Activated gamma-delta T cell (primary cell): ENCODE results near the gene KCNQ1OT1.

Source experiments
- DNase-seq: peaks from one replicate; lab custom pipeline; 2025; lab: John Stamatoyannopoulos, UW

The KCNQ1OT1 gene

GRCh38 chr11:2721210-2721916 lies 21.6 kb upstream of the KCNQ1OT1 start:
- no peak for DNase-seq

GRCh38 chr11:2719831-2720590 lies 20.2 kb upstream of the KCNQ1OT1 start:
- no peak for DNase-seq

GRCh38 chr11:2718817-2719438 lies 19.1 kb upstream of the KCNQ1OT1 start:
- DNase-seq = no peak

GRCh38 chr11:2717561-2718325 lies 17.9 kb upstream of the KCNQ1OT1 start:
- no peak for DNase-seq

GRCh38 chr11:2716376-2717095 lies 16.7 kb upstream of the KCNQ1OT1 start:
- DNase-seq = no peak

GRCh38 chr11:2715716-2716350 lies 16.0 kb upstream of the KCNQ1OT1 start:
- DNase-seq = no peak

- DNase-seq = no peak
These were observed 15.1 kb upstream of the KCNQ1OT1 start for GRCh38 chr11:2714871-2715270.

DNA sequence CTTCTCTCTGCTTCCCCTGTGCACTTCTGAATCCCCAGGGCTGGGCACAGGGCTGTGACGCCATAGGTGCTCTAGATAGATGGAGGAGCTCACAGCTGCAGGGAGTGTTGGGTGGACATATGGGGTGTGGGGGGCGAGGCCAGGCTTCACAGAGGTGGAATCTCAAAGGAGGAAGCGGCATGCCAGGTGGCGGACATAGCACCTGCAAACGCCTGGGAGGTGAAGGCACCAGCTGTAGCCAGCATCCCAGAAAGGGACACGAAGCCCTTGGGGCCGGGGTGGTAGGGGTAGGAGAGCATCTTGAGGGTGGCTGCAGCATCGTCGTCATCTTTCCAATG lies 14.6 kb upstream of the KCNQ1OT1 start:
- DNase-seq = no peak

GRCh38 chr11:2713661-2714462 lies 14.1 kb upstream of the KCNQ1OT1 start:
- DNase-seq = no peak

- DNase-seq = no peak
These were observed 13.3 kb upstream of the KCNQ1OT1 start for GRCh38 chr11:2713094-2713493.

- DNase-seq = no peak
These were observed 11.4 kb upstream of the KCNQ1OT1 start for GRCh38 chr11:2711161-2711560.

DNA sequence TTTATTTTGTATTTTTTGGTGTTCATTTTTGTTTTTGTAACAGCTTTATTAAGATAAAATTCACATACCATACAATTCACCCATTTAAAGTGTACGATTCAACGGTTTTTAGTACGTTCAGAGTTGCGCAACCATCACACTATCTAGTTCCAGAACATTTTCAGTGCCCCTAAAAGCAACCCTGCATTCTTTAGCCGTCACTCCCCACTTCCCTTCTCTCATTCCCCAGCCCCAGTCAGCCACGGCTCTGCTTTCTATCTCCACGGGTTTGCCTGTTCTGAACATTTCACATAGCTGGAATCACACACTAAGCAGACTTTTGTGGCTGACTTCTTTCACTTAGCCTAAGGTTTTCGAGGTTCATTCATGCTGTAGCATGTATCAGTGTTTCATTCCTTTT lies 9.6 kb upstream of the KCNQ1OT1 start:
- DNase-seq = no peak

GRCh38 chr11:2708757-2709281 lies 9.0 kb upstream of the KCNQ1OT1 start:
- no peak for DNase-seq

DNA sequence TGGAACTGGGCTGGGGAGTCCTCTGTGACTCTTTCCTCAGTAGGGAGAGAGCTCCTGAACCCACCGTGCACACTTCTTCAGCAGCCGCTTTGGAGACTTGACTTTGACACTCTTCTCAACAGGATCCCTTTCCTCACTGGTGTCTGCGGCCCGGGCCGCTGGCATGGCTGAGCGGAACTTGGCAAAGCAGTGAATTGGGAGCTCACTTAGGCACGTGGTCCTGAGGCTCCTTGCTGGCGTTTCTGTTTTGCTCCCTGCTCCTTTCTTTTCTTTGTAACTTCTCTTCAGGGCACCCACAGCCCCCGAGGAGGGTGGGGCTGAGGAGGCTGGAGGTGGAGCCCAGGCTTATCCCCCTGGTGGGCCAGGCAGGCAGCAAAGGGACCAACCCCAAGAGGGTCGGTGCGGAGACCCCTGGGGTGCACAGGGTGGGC lies 8.4 kb upstream of the KCNQ1OT1 start:
- DNase-seq = no peak

DNA sequence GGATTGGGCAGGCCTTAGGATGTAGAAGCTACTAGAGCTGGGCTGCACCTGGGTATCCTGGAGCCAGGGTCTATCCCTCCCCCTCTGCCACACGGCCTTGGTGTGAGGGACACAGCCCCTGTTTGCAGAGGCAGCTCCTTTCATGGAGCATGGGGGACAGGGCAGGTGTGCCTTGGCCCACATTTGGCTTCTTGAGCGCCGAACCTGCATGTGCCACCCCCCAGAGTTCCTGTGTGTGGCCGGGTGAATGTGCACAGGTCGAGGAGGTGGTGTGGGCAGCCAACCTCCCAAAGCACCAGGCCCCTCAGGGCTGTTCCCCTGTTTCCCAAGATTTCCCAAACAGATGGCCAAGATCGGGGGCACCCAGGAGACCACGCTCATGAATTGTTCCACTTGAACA lies 7.9 kb upstream of the KCNQ1OT1 start:
- DNase-seq = no peak

- no peak for DNase-seq
These were observed 6.5 kb upstream of the KCNQ1OT1 start for GRCh38 chr11:2706321-2706720.

DNA sequence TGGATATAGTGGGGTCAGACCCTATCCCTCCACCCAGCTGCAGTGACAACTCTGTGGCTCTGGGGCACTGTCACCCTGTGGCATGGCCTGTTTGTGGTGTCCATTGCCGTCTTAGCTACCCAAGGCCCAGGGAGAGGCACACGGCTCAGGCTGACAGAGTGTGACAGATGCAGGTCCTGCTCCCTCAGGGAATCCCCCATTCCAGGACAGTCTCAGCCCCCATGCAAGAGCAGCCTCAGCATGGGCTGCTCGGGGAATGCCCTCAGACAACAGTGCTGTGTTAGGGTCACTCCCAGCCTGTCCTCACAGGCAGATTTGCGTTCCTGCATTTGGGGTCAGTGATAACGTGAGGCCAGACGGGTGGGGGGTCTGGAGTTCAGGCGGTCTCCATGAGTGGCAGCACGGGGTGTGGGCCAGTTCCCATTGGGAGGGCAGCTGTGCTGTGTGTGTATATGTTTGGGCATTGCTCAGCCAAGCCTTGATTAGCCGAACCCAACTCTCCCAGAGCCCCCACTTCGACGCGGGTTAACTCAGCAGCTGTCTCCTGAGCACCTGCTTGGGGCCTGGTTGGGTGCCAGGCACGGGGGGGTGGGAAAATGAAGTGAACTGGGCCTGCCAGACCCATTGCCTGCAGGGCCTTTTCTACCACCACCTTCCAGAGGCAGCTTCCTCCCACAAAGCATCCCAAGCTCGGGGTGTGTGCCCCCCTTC lies 5.3 kb upstream of the KCNQ1OT1 start:
- no peak for DNase-seq

GRCh38 chr11:2704356-2704755 lies 4.6 kb upstream of the KCNQ1OT1 start:
- no peak for DNase-seq

DNA sequence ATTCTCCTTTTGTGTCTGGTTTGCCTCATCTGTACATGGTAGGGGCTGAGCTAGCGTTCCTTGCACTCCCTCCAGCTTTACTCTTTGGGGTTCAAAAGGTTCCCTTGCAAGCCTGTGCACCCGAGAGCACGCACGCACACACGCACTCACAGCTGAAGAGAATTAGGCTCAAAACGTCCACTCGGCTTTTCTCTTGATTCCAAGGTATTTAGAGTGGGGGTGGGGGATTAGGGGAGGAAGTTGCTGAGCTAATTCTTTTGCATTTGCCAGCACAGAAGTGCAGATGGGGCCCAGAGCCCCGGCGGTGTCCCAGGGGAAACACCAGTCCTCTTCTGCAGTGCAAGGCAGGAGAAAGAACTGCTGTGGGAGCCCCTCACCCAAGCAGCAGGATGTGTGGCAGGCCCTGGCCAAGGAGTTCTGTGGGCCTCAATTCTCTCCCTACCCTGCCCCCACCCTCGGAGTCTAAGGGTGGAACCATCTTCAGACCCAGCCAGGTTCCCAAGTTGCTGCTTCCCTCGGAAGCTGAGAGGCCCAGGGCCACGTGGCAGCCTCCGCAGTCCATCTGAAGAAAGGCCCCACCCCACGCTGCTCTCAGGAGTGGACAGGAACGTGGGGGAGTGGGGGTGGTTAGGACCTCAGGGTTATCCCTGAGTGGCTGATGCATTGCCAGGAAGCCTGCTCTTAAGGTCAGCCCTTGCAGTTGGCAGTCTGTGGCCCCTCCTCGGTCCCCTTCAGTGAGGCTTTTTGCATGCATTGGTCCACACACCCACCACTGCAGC lies 3.8 kb upstream of the KCNQ1OT1 start:
- no peak for DNase-seq
